DND-41 (cell line): ENCODE measurements around the gene KPNA1.

Source experiments
- EZH2 ChIP-seq: IDR thresholded peaks from 3 replicates; pipeline ENCODE4 v1.6.1; 2012; ENCODE audit warnings: borderline replicate concordance, low read depth, mild to moderate bottlenecking, moderate library complexity, low read length, inconsistent platforms; ENCODE audit not compliant: severe bottlenecking
- TF ChIP-seq, protein P1 (sequence below): IDR thresholded peaks from 2 replicates; pipeline ENCODE4 v1.5.1; 2012; ENCODE audit warnings: borderline replicate concordance, low read length, moderate library complexity, mild to moderate bottlenecking; ENCODE audit not compliant: poor library complexity, severe bottlenecking; ENCODE audit errors: extremely low read depth

DNA sequence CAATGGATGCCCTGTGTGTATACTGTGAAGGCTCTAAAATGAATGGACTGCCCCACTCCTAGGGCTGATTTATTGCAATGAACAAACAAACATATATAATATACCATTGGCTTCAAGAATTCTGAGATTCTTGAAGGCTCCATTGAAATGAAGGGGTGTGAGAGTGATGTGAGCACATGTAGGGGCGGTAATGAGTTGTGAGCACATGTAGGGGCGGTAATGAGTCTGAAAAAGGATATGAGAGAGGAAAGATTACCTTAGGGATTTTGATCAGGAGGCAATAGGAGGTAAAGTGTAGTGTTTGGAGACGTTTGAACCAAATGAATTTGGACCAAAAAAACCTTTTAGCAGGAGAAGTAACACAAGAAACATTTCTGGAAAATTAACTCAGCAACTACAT is 127.0 kb downstream of the KPNA1 start:
- TF ChIP-seq, protein P1, sequence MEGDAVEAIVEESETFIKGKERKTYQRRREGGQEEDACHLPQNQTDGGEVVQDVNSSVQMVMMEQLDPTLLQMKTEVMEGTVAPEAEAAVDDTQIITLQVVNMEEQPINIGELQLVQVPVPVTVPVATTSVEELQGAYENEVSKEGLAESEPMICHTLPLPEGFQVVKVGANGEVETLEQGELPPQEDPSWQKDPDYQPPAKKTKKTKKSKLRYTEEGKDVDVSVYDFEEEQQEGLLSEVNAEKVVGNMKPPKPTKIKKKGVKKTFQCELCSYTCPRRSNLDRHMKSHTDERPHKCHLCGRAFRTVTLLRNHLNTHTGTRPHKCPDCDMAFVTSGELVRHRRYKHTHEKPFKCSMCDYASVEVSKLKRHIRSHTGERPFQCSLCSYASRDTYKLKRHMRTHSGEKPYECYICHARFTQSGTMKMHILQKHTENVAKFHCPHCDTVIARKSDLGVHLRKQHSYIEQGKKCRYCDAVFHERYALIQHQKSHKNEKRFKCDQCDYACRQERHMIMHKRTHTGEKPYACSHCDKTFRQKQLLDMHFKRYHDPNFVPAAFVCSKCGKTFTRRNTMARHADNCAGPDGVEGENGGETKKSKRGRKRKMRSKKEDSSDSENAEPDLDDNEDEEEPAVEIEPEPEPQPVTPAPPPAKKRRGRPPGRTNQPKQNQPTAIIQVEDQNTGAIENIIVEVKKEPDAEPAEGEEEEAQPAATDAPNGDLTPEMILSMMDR = no peak
- no peak for TF ChIP-seq EZH2
